NCI-H82 treated with DMSO at 0.1 percent for 48 hours (cell line): Measurements from ENCODE around the gene POLR1G.
A peak's percentile ranks its signal among the peaks of the same experiment; 100 is the strongest.

ENCODE experiments used
- DNase-seq: peaks from one replicate; lab custom pipeline; 2025; ENCODE audit not compliant: unreplicated experiment; lab: John Stamatoyannopoulos, UW

POLR1G gene

DNA sequence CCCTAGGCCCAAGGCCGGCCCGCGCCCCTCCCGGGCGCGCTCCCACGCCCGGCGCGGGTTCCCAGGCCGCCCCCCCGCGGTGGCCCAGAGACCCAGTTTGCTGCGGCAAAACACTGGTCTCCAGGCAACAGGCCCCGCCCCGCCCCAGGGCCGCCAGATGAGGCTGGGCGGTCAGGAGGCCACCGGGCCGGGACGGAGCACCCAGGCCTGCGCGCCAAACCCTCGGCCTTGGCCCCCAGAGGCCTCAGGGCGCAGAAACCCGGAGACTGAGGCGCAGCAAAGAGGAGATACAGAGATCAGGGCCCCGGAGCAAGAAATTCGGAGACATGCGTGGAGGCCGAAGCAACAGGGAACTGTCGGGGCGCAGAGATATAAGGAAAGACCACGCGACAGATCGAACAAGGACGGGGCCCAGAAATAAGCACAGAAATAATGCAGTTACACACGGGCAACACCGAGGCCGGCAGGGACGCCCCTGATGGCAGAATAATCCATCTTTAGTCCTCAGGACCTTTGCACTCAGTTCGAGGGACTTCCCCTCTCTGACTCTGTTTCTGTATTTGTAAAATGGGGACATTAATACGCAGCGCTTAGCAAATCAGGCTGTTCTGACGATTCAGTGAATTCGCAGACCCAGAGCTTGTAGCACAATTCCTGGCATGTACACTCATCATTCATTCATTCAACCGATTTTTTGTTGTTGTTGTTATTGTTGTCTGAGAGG is 38.0 kb downstream of the POLR1G start:
- peak; percentile 44 for DNase-seq

GRCh38 chr19:45445139-45445538 is 38.7 kb downstream of the POLR1G start:
- no peak for DNase-seq

DNA sequence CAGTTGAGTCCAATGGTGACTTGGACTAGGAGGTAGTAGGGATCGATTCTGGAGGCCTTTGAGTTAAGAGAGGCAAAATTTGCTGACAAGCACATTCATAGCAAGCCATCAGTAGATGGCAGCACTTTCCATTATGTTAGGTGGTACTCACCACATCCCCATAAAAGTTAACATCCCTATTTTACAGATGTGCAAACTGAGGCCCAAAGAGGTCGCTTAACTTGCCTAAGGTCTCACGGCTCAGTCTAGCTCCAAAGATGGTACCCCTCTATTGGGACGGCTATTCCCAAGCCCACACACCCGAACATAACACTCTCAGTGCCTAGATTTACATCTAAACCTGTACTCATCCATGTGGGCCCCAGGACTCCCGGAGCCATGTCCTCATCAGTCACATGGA is 39.9 kb downstream of the POLR1G start:
- DNase-seq, result no peak

DNA sequence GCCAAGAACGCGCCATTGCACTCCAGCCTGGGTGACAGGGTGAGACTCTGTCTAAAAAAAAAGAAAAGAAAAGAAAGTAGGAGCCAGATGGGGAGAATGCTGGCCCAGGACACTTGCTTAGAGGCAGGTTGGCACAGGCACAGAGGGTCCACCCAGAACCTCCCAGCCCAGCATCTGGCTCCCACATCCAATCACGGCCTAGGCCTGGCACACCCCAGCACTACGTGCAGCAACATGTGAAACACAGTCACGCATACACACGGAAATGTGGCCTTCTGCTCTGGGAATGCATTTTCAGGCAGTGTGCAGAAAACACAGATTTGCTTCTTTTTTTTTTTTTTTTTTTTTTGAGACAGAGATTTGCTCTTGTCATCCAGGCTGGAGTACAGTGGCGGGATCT is 40.5 kb downstream of the POLR1G start:
- DNase-seq, result no peak

DNA sequence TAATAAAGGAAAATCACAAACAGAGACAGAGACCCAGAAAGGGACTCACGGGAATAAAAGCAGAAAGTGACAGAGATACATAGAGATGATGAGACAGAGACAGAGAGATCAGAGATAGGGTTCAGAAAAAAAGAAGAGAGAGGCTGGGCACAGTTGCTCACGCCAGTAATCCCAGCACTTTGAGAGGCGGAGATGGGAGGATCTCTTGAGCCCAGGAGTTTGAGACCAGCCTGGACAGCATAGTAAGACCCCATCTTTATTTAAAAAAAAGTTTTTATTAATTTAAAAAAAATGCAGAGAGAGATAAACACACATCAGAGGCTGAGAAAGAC is 41.9 kb downstream of the POLR1G start:
- DNase-seq, result no peak

- DNase-seq, result no peak
Observed at GRCh38 chr19:45448887-45449299, 42.4 kb downstream of the POLR1G start.

DNA sequence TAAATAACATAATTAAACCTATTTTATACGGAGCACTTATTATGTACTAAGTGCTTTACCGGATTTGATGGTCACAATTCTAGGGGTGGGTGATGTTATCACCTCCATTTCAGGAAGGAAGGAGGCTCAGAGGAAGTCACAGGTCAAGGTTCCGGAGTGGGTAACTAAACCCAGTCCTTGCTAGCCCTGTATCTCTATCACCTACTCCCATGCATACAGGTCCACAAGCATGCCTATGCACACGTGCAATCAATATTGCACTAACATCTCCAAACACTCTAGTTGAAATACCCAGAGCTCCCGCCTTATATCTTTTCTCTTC is 43.5 kb downstream of the POLR1G start:
- DNase-seq, result no peak

GRCh38 chr19:45451131-45451849 is 44.8 kb downstream of the POLR1G start:
- no peak for DNase-seq

DNA sequence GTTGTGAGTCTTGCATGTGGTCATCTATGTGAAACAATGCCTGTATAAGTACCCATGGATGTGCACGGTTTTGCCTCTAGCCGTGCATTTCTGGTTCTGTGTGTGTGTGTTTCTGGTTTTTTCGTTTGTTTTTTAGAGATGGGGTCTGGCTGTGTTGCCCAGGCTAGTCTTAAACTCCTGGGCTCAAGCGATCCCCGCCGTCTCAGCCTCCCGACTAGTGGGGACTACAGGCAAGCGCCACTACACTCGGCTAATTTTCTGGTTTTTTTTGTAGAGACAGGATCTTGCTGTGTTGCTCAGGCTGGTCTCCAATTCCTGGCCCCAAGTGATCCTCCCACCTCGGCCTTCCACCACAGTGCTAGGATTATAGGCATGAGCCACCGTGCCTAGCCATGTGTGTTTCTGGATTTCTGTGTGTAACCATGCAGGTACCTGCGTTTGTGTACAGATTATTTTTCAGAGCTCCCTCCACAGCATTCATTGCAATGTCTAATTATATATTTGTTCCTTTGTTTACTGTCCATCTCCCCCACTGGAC is 45.5 kb downstream of the POLR1G start:
- DNase-seq, result no peak

DNA sequence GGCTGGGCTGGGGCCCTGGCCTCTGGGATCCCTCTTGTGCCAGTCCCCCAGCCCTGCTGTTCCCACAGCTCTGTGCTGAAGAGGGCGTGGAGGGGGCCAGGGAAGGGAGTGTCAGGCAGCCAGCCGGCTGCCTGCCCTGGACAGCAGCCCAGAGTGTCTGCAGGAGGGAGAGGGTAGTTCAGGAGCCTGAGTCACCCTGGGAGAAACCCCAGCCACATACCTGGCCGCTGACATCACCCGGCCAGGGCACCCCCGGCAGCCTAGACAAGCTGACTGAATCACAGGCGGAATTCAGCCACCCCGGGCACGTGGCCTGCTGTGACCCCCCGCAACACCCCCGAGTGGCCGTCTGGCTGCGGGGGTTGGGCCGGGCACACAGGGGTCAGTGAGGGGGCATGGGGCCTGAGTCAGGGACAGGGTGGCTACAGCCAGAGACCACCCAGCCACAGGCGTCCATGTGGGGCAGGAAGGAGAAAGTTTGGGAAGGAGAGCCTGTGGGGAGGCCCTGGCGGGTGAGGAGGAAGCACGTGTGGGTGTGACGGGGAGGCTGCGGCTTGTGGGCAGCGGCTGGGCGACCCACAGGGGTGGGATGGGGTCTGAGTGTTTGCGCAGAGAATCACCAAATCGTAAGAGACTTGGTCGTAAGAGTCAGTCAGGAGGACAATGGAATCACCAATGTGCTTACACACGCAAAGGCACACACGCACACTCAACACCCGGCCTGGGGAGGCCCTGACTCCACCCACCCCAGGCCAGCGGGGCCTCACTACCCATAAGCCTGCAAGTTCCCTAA is 49.5 kb downstream of the POLR1G start:
- DNase-seq, result no peak

- no peak for DNase-seq
Observed at GRCh38 chr19:45456500-45456815, 50.0 kb downstream of the POLR1G start.

DNA sequence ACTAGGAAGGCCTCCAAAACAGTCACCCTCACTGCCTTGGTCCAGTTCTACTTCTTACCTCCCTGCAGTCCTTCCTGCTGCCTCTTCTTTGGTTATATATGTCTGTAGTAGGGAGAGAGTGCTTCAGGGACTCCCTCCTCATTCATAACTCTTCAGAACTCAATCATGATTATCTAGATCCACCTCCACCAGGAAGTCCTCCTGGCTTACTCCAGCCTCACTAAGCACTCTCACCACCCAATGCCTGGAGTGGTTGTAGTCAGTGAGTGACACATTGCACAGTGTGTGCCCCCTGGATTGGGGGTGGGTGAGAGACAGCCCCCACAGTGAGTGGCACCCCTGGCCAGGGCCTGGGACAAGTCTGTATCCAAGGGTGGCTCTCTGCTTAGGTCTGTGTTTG is 51.3 kb downstream of the POLR1G start:
- DNase-seq, result no peak
